Skin of body (tissue), 3 donors: Measurements from ENCODE around the gene INTS14. TPM values are rescaled to one million over a fixed set of nuclear protein-coding genes. Genes with fewer than 3 reads are reported as not detected.

Experiments used
- DNase-seq: peaks from one replicate; lab custom pipeline; 2025; lab: John Stamatoyannopoulos, UW
- small RNA-seq: library from RNA; depleted of rRNA; stranded (forward); fragments of <200 nt; gene quantifications from one replicate; pipeline ENCODE3, GENCODE V24; 2014; ENCODE audit warnings: low replicate concordance
- total RNA-seq: library from RNA; depleted of rRNA; stranded (reverse); fragments of >200 nt; gene quantifications from one replicate; pipeline ENCODE4 v1.2.3, GENCODE V29; 2014

The INTS14 gene
- total RNA-seq, 1 donor from 2014 or later: 23.9 TPM

- DNase-seq: no peak
Measured at GRCh38 chr15:65532738-65533051, 78.2 kb downstream of the INTS14 start.

GRCh38 chr15:65530318-65531111 is 80.4 kb downstream of the INTS14 start, which contains the start of gene HACD3:
Gene HACD3 (plus strand): TSS chr15:65530463. CDS start chr15:65530632, 169 bp downstream.
- no peak for DNase-seq

- no peak for DNase-seq
Measured at GRCh38 chr15:65529762-65530317, 81.1 kb downstream of the INTS14 start.

Small RNA genes within 50 kb of the gene (small RNA-seq; reads per million reads assigned to genes)
- gene RNU6-19P: not detected

Other genes with a start within 250 kb of the INTS14 start
- gene IGDCC3, start 233.1 kb downstream of the INTS14 start, total RNA-seq: 0.69 TPM
- 25.2 TPM for gene IGDCC4, start 188.2 kb downstream of the INTS14 start, total RNA-seq
- 38.5 TPM for gene DPP8, start 93.4 kb downstream of the INTS14 start, total RNA-seq
- 55.4 TPM for gene HACD3, start 80.7 kb downstream of the INTS14 start, total RNA-seq
- gene SLC24A1, start 10.8 kb upstream of the INTS14 start, total RNA-seq: 4.8 TPM
- 33.6 TPM for gene DENND4A, start 181.2 kb upstream of the INTS14 start, total RNA-seq